NOMO-1 treated with dmso at 0.1 percent for 144 hours (cell line): ENCODE data around the gene DCAF12.

Experiments used
- DNase-seq: peaks from one replicate; lab custom pipeline; 2025; ENCODE audit not compliant: unreplicated experiment; lab: John Stamatoyannopoulos, UW

Gene DCAF12

GRCh38 chr9:34127035-34127948, 794 bp upstream of the DCAF12 start:
- no peak for DNase-seq

GRCh38 chr9:34125681-34126206, 754 bp downstream of the DCAF12 start:
- no peak for DNase-seq

- DNase-seq: no peak
These were observed 1.6 kb downstream of the DCAF12 start for GRCh38 chr9:34124926-34125325.

DNA sequence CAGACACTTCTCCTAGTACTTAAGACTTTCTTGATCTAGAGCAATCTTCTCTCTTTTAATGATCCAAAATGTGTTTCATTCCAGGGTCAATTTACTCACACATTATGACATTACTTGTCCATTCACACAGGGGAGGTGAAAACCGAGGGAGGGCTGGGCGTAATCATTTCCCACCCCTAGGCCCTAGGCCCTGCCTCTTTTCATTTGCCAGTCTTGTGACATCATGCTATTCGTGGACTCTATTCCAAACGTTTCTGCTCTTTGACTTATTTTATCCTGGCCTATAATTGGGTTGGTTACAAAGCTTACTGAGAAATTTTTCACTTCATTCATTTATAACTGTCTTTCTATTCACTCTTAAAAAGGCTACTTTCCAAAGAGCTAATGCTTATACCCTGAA, 2.4 kb downstream of the DCAF12 start:
- peak; percentile 91 for DNase-seq

DNA sequence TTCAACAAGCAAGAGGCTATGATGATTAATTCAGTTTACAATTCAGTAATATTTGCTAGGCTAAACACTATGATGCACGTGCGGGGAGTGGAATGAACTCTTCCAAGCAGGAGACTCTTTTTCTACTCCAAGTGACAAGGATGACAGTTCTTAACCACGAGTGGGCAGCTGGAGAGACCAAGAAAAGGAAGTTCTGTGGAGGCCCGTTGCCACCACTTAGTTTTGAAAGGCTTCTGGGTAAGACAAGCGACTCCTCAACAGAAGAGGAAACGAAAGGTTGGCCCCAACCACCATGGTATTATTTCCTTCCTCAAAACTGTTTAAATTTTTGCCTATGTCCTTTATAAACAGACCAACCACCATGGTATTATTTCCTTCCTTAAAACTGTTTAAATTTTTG, 2.8 kb downstream of the DCAF12 start:
- DNase-seq: peak; percentile 99

DNA sequence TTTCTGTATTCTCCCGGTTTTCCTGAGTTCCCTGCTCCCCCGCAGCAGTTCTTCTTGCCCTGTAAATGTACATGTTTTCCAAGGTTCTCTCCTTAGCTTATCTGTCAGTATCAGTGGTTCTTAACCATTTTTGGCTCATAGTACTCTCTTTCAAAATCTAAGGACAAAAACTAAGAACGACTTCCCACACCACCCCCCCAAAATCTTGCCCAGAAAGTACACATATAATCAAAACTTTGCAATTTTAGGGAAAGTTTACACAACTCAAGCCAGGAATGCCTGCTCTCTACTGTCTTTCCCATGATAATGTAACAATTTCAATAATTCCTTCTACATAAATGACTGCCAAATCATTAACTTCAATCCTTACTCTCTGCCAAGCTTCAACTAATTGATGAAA, 4.5 kb downstream of the DCAF12 start:
- DNase-seq: no peak

DNA sequence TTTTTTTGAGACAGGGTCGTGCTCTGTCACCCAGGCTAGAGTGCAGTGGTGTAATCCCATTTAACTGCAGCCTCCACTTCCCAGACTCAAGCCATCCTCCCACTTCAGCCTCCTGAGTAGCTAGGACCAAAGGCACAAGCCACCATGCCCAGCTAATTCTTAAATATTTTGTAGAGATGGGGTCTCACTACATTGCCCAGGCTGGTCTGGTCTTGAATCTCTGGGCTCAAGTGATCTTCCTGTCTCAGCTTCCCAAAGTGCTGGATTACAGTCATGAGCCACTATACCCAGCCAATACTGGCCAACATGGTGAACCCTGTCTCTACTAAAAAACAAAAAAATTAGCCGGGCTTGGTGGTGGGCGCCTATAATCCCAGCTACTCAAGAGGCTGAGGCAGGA, 6.8 kb downstream of the DCAF12 start:
- DNase-seq: no peak

- no peak for DNase-seq
These were observed 12.1 kb downstream of the DCAF12 start for GRCh38 chr9:34114436-34114835.

- DNase-seq: no peak
These were observed 20.4 kb downstream of the DCAF12 start for GRCh38 chr9:34106110-34106509.

DNA sequence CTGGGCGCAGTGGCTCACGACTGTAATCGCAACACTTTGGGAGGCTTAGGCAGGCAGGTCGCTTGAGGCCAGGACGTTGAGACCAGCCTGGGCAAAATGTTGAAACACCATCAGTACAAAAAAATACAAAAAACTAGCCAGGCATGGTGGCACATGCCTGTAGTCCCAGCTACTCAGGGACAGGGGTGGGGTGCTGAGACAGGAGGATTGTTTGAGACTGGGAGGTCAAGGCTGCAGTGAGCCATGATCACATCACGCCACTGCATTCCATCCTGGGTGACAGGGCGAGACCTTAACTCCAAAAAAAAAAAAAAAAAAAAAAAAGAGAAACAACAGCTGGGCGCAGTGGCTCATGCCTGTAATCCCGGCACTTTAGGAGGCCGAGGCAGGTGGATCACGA, 23.7 kb downstream of the DCAF12 start:
- no peak for DNase-seq

- DNase-seq: no peak
These were observed 28.2 kb downstream of the DCAF12 start for GRCh38 chr9:34098307-34098706.

DNA sequence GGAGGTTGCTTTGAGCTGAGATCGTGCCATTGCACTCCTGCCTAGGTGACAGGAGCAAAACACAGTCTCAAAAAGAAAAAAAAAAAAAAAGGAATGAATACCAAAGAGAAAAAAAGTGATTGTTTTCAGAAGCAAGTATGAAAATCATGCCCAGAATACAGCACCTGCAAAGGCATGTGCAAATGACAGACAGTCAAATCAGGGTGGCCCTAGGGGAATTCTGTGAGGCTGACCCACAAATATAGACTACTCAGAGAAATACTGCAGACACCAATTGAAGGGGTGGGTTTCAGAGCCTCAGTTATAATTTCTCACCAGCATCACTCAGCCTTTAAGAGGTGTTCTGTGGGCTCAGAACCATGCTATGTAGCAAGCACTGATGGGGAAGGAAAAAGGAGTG, 28.6 kb downstream of the DCAF12 start:
- no peak for DNase-seq

DNA sequence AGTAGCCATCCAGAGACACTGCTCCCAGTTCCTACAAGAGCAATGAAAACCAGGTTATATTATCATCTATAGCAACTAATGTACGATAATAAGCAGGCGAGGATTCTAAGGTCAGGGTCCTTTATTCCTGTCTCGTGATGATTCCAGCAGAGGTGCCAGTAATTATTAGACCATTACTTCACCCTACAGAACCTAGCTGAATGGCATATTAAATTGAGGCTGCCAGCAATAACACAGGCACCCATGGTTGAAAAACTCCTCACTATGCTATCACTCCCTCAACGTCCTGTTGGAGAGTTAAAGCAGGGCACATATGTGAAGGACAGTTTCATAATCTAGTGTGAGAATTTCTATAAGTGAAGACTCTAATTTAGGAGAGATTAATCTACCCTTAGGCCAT, 29.7 kb downstream of the DCAF12 start:
- DNase-seq: no peak

GRCh38 chr9:34093578-34093977, 32.9 kb downstream of the DCAF12 start:
- no peak for DNase-seq

- DNase-seq: no peak
These were observed 37.2 kb downstream of the DCAF12 start for GRCh38 chr9:34089311-34089710.

DNA sequence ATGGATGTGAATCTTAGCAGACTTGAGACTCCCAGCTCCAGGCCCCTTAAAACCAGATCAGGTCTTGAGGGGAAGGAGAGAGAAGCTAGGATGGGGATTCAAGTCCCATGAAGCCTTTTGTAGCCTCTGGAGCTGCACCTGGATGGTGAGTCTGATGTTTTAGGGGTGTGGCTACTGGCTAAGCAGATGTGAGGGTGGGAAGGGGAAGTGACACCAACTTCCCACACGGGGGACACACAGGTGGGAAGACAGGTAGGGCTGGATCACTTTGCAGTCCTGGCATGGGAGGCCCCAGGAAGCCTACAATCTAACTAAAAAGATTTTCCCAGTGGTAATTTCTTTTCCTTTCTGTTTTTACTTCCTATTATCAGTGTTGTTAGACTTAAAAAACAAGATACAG, 39.1 kb downstream of the DCAF12 start:
- DNase-seq: no peak

DNA sequence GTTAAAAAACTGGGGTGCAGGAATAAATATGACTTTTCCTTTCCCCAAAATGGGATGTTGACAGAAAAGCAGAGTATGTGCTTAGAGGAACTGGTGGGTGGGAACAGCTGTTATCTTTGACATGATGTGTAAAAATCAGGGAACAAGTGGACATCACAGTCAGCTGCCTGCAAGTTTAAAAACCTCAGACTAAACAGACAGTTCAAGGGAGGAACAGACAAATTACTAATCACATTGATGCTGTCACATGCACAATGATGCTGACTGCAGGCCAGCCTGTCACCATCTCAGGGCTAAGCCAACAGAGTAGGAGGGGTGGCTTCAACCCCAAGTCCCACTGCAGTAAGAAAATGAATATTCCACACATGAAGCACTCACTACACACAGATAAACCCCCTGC, 39.6 kb downstream of the DCAF12 start:
- DNase-seq: no peak

DNA sequence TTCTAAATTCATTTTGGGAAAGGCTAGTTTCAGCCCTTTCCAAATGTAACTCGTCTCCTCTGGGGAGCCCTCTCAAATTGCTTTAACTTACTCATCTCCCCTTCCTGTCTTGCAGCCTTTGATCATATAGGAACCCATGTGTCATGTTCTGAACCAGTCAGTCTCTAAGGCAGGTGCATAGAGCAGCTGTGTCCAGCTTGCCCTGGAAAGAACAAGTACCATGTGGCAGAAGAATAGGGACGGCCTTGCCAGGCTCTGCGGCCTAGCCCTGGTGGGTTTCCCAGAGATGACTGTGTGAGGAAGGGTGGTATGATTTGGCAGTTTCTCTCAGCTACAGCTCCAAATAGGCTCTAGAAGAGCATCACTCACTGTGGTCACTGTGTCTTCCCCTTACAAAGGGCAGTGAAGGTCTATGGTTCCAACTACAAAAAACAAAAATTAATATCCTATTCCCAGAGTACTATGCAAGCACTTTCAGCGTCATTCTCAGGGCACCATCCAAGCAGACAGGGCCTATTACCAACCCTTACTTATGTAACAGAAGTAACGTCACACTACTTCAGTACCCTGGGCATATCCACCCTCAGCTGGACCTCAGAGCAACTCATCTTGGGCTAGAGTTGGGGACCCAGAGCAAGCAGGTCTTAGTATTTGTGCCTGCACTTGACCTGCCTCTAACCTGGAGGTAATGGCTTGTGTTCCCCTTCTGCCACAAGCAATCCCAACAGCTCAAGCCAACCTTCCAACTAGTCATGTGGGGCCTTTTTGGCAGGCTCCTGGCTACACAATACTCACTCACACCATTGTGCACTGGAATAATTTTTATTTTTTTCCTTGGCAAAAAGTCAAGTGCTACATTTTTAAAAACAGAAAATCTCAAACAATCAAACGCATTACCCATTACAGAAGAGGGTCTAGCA, 40.7 kb downstream of the DCAF12 start:
- DNase-seq: no peak

DNA sequence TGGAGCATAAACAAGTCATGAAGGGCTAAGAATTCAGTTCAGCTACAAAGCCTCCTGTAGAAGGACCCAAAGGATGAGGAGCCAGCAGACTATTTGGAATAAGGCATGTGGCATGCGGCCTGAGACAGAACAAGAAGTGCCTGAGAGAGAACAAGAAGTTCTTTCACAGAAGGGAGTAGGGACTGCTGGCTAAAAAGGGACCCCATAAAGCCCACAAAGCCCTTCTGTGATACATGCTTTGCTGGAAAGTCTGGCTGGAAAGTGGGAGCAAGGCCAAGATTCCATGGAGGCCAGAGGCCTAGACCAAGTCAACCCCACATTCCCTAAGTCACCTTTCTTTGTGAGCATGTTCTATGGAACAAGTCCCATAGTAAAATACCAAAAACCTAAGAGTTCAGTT, 41.9 kb downstream of the DCAF12 start:
- DNase-seq: no peak

DNA sequence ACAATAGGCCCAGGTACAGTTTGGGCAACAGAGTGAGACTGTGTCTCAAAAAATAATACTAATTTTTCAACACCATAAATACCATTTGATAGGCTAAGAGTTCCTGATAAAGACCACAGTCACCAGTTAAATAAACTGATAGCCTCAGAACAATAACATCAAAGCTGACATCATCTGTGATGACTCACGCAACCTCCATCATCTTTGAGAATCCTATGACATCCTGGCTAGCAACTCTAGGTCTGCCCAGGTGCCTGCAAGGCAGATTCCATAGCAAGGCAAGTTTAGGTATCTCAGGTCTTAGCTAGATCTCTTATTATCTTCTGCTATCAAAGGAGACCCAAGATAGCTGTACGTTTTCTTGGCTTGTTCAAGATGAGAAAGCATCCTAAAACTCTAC, 47.3 kb downstream of the DCAF12 start:
- DNase-seq: no peak

GRCh38 chr9:34072868-34073590, 53.5 kb downstream of the DCAF12 start:
- DNase-seq: no peak
